Progenitor cell of endocrine pancreas (in vitro differentiated cells): ENCODE results near the gene NFX1. TPM values are rescaled to one million over a fixed set of nuclear protein-coding genes. Genes with fewer than 3 reads are reported as not detected.
A peak's percentile ranks its signal among the peaks of the same experiment; 100 is the strongest.

Experiments used
- DNase-seq: peaks from one replicate; pipeline ENCODE4 v3.0.0; 2021; ENCODE audit warnings: low spot score; ENCODE audit not compliant: unreplicated experiment
- H3K27ac Mint-ChIP-seq: 2 replicates; pipeline ENCODE4 v1.8.0; 2021; ENCODE audit warnings: mild to moderate bottlenecking, moderate library complexity, mixed read lengths
- H3K27me3 Mint-ChIP-seq: 2 replicates; pipeline ENCODE4 v1.8.0; 2021; ENCODE audit warnings: mixed read lengths
- H3K36me3 Mint-ChIP-seq: 2 replicates; pipeline ENCODE4 v1.8.0; 2022; ENCODE audit warnings: mixed read lengths; ENCODE audit not compliant: insufficient read depth
- H3K4me1 Mint-ChIP-seq: 2 replicates; pipeline ENCODE4 v1.8.0; 2021; ENCODE audit warnings: low read depth, mixed read lengths
- H3K4me3 Mint-ChIP-seq: 2 replicates; pipeline ENCODE4 v1.8.0; 2021; ENCODE audit warnings: low read depth, mild to moderate bottlenecking, moderate library complexity, mixed read lengths
- H3K9me3 Mint-ChIP-seq: 2 replicates; pipeline ENCODE4 v1.8.0; 2021; ENCODE audit warnings: low read depth, mixed read lengths
- CTCF ChIP-seq: fragments of 200-600 bp; sonication (generic); IDR thresholded peaks from one replicate; pipeline ENCODE4 v1.5.0; 2021; ENCODE audit warnings: antibody characterized with exemption, mild to moderate bottlenecking; ENCODE audit not compliant: unreplicated experiment
- total RNA-seq: library from RNA; stranded (reverse); gene quantifications from 2 replicates; pipeline ENCODE4 v1.2.1, GENCODE V29; 2021

The NFX1 gene
- total RNA-seq, 1 donor from 2014 or later = 29.4 TPM

DNA sequence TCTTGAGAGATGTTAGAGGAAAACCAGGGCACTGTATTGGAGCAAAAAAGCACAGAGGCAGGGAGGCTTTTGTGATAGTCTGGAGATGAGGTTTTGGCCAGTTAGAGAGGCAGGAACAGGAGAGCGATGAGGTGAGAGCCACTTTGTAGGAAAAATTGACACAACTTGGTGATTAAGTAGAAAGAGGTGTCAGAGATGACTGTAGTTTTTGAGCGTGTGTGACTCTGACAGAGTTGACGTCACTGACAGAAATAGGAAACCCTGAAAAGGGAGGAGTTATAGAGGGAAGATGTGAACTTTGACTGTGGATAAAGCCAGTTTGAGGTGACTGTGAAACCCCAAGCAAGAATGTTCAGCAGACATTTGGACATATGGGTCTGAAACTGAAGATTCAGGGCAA is 15.7 kb downstream of the NFX1 start:
- peaks cover 13% of the 10 kb centered on the region for H3K36me3 Mint-ChIP-seq
- no peak for DNase-seq
- no peaks in the 10 kb centered on the region for H3K27me3 Mint-ChIP-seq
- no peak overlapping the region for H3K4me3 Mint-ChIP-seq
- no peaks in the 10 kb centered on the region for H3K9me3 Mint-ChIP-seq
- no peaks in the 10 kb centered on the region for H3K4me1 Mint-ChIP-seq
- TF ChIP-seq CTCF = no peak
- H3K27ac Mint-ChIP-seq = no peak overlapping the region

DNA sequence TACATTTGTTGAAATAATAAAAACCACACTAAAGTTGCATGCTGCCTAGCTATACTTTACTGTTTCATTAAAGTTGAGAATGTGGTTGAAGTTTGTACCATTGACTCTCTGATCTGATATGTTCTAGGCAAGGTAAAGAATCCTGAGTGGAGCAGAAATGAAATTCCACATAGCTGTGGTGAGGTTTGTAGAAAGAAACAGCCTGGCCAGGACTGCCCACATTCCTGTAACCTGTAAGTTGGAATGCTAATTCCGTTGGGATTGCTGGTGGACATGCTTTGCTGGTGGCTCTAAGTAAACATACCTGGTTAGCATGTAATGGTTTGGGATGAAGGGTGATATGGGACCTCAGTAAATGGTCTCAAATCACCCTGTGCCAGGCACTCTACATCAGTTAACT is 16.8 kb downstream of the NFX1 start:
- Mint-ChIP-seq H3K4me3 (no peak overlapping the region), H3K36me3 (peaks cover 12% of the 10 kb centered on the region), H3K27me3 (no peaks in the 10 kb centered on the region), H3K27ac (no peak overlapping the region), H3K4me1 (no peaks in the 10 kb centered on the region), H3K9me3 (no peaks in the 10 kb centered on the region)
- no peak for TF ChIP-seq CTCF
- no peak for DNase-seq

DNA sequence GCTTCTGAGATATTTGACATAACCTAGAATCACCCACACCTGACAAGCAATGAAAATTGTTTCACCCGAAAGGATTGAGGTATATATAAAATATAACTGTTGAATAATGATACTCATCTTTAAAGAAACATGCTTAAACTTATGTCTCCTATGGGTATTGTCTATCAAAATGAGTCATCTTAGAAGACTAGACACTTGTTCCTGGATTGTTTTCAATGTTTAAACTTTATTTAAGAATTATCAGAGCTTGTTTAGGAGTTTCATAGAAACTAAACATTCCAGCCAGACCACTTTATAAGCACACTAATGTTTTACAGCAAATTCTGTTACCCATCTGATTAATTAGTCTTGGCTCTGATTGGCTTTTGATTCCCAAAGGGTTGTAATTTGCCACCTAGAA is 19.6 kb downstream of the NFX1 start:
- TF ChIP-seq CTCF = no peak
- Mint-ChIP-seq H3K4me3 (no peak overlapping the region), H3K36me3 (peaks cover 16% of the 10 kb centered on the region), H3K27ac (no peak overlapping the region), H3K9me3 (no peaks in the 10 kb centered on the region), H3K27me3 (no peaks in the 10 kb centered on the region), H3K4me1 (no peaks in the 10 kb centered on the region)
- DNase-seq = no peak

GRCh38 chr9:33310748-33311147 is 20.4 kb downstream of the NFX1 start:
- Mint-ChIP-seq H3K4me1 (no peaks in the 10 kb centered on the region), H3K27ac (peak overlapping the region; percentile 27), H3K9me3 (no peaks in the 10 kb centered on the region), H3K27me3 (no peaks in the 10 kb centered on the region), H3K36me3 (peaks cover 20% of the 10 kb centered on the region), H3K4me3 (no peak overlapping the region)
- TF ChIP-seq CTCF = no peak
- DNase-seq = no peak

DNA sequence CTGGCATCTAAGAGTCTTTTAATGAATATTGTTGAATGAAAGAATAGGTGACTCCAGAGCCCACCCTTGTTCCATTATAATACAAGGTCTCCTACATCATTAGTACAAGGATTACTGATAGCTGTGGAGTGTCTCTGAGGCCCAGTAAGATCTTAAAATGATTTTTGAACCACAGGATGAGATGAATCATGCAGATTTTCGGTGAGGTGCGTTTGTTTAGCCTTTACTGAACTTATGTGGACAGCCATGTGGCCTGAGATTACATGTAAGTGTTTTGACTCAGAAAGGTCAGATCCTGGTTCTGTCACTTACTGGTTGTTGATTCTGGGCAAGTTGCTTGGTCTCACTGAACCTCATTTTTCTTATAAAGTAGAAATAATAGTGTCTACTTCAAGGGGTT is 21.6 kb downstream of the NFX1 start:
- H3K9me3 Mint-ChIP-seq = no peaks in the 10 kb centered on the region
- no peaks in the 10 kb centered on the region for H3K27me3 Mint-ChIP-seq
- H3K4me1 Mint-ChIP-seq = no peaks in the 10 kb centered on the region
- H3K4me3 Mint-ChIP-seq = no peak overlapping the region
- TF ChIP-seq CTCF = no peak
- H3K27ac Mint-ChIP-seq = no peak overlapping the region
- H3K36me3 Mint-ChIP-seq = peaks cover 19% of the 10 kb centered on the region
- DNase-seq = no peak
